ENCODE data around the gene GABRB2. TPM values are rescaled to one million over a fixed set of nuclear protein-coding genes. Genes with fewer than 3 reads are reported as not detected.
"Not testable (repeated sequence)": the region's sequence is repeated elsewhere in the genome, so short reads cannot be mapped to it uniquely, and the experiment has no call there.

GABRB2 gene
- polyA plus RNA-seq, 1 donor, result 2.5 TPM

DNA sequence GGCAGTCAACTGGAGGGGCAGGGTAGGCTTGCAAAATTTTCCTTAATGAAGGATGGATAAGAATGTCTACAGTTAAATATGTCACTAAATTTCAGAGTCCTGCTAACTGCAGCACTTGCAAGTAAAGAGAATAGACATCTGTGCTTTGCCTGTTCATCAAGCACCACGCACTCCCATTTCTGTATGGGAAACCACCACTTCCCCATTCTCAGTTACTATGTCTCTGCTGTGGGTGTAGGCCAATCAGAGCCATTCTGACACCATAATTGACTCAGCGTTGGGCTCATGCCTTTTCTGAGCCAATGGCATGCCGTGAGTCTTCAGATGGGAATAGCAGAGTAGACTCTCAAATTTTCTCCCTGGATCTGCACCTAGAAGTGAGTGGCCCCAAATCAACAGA is 247.5 kb downstream of the GABRB2 start:
- DNase-seq, result no peak

DNA sequence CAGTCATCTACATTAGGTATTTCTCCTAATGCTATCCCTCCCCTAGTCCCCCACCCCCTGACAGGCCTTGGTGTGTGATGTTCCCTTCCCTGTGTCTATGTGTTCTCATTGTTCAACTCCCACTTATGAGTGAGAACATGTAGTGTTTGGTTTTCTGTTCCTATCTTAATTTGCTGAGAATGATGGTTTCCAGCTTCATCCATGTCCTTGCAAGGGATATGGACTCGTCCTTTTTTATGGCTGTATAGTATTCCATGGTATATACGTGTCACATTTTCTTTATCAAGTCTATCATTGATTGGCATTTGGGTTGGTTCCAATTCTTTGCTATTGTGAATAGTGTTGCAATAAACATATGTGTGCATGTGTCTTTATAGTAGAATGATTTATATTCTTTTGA is 249.1 kb downstream of the GABRB2 start:
- not testable (repeated sequence) for DNase-seq

- DNase-seq, result no peak
Observed at GRCh38 chr5:161295721-161296250, 250.7 kb downstream of the GABRB2 start.

DNA sequence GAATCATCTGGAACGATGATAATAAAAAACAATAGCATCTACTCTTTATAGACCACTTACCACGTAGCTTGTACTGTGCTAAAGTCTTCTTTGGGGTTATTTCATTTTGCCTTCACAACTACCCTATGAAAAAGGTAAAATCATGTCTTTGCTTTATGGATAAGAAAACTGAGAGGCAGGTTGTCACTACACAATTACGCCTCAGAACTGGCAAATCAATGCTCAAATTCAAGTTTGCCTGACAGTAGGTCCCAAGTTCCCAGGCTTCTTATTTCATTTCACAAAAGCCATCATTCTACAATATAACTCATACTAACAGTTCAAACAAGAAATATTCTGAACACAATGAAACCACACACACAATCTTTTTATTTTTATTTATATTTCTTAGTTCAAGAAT is 258.5 kb downstream of the GABRB2 start:
- no peak for DNase-seq

DNA sequence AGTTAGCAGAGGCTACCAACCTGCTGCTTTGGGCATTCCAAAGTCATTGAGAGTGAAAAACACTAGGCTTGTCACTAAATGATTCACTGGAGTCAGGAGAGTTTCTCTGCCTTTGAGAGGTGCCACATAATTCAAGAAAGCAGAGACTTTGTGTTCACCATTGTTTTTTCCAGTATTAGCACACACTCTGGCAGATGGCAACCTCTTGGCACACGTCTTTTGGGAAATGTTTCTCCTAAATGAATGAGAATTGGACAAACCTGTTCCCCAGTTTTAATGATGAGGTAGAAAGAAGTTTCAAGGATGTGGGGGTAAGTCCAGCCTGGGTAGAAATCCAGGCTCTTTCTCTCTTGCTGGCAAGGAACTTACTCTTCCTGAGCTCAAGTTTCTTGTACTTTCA is 259.1 kb downstream of the GABRB2 start:
- DNase-seq, result no peak

DNA sequence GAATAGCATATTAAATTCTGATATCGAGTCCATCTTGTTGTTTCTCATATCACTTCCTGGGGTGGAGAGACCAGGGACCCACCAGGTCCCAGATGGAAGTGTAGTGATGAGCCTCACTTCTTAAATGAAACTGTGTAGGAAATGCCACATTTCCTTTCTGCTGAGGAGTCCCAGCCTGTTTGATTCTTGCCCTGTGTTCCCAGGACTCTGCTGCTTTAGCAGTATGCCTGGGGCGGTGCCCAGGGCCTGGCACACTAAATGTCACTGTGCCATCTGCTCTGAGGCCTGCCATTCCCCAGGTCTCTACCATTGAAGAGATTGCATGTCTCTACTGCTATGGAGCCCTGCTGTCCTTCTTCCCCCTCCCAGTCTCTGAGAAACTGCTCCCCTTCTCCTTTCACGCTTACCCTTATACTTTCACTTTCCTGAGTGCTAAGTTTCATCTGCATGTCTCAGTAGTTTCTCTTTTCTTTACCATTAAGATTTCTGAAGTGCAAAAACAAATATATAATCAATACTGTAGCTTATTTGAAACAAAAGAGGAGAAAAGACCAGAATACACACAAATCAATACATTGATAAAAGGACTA is 260.4 kb downstream of the GABRB2 start:
- DNase-seq, result no peak

- no peak for DNase-seq
Observed at GRCh38 chr5:161284445-161284844, 262.1 kb downstream of the GABRB2 start.

- no peak for DNase-seq
Observed at GRCh38 chr5:161283296-161283695, 263.2 kb downstream of the GABRB2 start.

GRCh38 chr5:161278739-161279660 is 267.5 kb downstream of the GABRB2 start:
- DNase-seq, result no peak

DNA sequence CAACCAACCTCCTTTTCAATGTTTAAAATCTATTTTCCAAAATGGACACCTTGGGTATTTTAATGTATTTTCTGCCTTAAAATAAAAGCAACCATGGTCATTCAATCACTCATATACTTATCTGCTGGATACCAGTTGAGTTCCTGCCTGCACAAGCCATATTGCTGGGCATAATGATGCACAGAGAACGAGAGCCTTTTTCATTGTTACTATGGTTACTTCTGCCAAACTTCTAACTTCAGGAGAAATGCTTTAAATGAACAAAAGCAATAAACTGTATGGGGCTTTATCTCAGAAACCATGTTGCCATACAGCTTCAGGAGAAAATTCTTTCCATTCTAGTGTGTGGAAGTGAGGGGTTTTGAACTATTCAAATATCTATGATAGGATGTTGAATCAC is 269.5 kb downstream of the GABRB2 start:
- DNase-seq, result no peak

- no peak for DNase-seq
Observed at GRCh38 chr5:161274951-161275350, 271.6 kb downstream of the GABRB2 start.

DNA sequence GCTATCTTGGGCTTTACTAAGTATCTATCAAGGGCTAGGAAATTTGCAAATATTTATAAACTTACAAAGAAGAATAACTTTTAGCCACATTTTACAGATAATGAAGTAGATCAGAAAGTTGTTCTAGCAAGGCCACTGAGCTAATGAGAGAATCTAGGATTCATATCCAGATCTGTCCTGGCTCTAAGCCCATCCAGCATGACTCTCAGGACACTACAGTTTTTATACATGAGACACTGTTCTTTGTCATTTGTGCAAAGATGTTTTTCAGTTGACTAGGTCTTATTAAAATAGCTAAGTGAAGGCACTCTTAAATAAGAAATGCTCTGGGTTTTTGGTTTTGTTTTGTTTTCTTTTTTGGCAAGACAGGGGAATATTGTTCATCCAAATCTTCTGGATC is 273.1 kb downstream of the GABRB2 start:
- DNase-seq, result no peak

DNA sequence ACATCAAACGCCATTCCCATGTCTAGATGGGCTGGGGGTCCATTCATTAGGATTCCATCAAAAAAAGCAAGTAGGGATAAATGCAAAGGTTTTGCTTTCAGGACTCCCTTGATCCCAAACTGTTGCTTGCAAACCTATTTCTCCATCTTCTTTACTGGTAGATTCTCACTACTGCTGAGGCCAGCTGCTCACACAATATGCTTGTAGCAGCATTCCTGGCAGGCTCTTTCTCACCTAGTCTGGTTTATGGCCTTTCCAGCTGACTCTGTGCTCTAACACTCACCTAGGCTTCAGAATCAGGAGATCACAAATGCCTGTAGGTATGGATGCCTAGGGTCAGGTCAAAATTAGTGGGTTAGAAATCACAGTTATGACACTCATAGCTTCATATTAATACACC is 274.7 kb downstream of the GABRB2 start:
- DNase-seq, result no peak

DNA sequence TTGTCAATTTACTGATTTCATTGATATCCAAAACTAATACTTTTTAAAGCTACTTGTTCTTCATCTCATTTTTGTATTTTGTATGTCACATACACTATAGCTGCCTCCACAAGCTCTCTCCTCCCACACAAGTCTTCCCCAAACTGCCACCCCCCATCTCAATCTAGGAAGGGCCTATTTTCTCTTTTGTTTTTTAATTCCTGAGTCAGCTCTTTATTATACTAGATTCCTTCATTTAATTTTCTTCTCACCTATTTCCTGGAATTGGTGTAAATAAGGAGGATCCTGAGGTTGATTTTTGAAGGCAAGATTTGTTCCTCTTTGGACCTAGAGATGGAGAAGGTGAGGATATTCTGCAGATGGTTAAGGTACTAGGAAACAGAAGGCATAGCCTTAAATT is 277.4 kb downstream of the GABRB2 start:
- no peak for DNase-seq

GRCh38 chr5:161266954-161267353 is 279.6 kb downstream of the GABRB2 start:
- DNase-seq, result no peak

GRCh38 chr5:161265006-161265405 is 281.5 kb downstream of the GABRB2 start:
- no peak for DNase-seq

- no peak for DNase-seq
Observed at GRCh38 chr5:161263191-161263590, 283.3 kb downstream of the GABRB2 start.

DNA sequence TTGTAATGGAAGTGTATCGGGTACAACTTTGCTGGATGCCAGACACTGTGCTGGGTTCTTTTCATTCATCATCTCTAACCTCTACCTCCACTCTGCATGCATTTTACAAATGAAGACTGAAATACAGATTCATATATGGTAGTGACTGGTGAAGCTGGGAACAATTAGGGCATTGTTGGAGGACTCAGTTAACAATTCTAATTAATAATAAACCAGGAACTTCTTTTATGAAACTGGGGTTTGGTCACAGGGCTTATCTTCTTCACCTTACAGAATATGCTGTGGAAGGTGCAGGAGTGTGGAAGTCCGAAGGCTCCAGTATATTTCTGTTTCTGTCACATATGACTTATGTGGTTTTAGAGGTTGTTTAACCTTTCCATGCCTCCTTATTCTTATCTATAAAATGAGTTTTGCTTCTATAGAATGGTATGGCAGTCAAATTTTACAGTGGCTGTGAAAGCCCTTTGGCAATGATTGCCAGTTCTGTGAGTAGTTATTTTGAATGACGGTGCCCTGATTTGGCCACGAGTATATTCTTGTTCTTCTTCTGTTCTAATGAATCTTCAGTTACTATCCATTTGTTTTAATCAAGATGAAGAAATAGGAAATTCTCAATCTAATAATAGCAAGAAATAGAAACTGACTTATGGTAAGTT is 284.7 kb downstream of the GABRB2 start:
- no peak for DNase-seq

- DNase-seq, result no peak
Observed at GRCh38 chr5:161258438-161258837, 288.1 kb downstream of the GABRB2 start.

DNA sequence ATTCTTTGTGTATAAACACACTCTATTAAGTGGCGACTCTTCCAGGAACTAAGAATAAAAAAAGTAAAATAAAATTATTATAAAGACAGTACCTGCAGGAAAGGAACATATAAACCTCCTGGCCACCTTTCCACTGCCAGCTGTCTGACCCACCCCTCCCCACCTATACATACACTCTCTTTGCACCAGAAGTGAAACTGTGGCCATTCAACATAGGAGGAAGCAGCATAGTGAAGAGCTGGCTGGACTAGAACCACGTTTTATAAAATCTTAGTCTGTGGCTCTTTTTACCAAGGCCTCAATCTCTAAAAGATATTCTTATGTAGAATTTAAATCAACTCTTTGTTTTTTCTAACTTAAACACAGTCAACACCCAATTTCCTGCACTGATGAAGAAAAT is 289.6 kb downstream of the GABRB2 start:
- DNase-seq, result no peak

DNA sequence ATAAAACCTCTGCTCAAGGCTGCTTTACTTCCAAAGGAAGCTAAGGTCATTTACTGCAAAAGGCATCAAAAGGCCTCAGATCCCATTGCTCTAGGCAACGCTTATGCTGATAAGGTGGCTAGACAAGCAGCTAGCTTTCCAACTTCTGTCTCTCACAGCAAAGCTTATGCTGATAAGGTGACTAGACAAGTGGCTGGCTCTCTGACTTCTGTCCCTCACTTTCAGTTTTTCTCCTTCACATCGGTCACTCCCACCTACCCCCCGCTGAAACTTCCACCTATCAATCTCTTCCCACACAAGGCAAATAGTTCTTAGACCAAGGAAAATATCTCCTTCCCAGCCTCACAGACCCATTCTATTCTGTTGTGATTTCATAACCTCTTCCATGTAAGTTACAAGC is 293.6 kb downstream of the GABRB2 start:
- DNase-seq, result not testable (repeated sequence)

DNA sequence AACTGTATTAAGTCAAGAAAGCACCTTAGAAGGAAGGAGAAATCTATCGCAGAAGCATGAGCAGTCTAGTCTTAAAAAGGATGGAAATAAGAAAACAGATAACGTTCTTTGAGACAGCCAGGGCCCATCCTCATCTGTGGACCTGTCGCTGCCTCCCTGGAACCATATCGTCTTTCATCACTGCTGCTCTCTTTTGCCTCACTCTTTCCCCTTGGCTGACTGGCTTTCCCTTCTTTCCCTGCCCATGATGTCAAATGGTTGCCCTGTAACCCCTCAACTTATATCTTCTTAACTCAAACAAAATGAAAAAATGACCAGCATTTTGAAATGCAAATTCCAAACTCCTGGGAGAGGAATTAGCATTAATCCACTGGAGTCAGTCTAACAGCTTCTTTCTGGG is 299.8 kb downstream of the GABRB2 start:
- no peak for DNase-seq

DNA sequence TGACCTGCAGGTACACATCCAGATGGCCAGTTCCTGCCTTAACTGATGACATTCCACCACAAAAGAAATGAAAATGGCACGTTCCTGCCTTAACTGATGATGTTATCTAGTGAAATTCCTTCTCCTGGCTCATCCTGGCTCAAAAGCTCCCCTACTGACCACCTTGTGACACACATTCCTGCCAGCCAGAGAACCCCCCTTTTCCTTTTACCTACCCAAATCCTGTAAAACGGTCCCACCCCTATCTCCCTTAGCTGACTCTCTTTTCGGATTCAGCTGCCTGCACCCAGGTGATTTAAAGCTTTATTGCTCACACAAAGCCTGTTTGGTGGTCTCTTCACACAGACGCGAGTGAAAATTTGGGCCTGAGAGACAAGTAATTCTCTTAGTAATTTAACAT is 300.7 kb downstream of the GABRB2 start:
- not testable (repeated sequence) for DNase-seq
